Measurements from ENCODE around the gene SPATC1L.
"Not testable (repeated sequence)": the region's sequence is repeated elsewhere in the genome, so short reads cannot be mapped to it uniquely, and the experiment has no call there.

The SPATC1L gene

GRCh38 chr21:46187261-46187660, 3.0 kb upstream of the SPATC1L start:
- Histone ChIP-seq H3K9ac (ENCODE audit: low read length) (no peak overlapping the region), H3K4me1 (ENCODE audit: control insufficient read depth, low read depth, low read length) (peaks cover 2% of the 10 kb centered on the region), H3K79me2 (ENCODE audit: control insufficient read depth, insufficient read depth, low read length) (no peaks in the 10 kb centered on the region), H3K4me3 (ENCODE audit: low read length) (no peak overlapping the region), H4K8ac (ENCODE audit: low read depth, low read length) (no peak overlapping the region), H3K27ac (ENCODE audit: low read depth, low read length) (no peak overlapping the region), H3K4ac (ENCODE audit: low read depth, low read length) (no peak overlapping the region), H2BK15ac (replicated peaks; ENCODE audit: low read depth) (no peak overlapping the region), H2BK120ac (ENCODE audit: low read depth, low read length) (no peak overlapping the region), H3K56ac (ENCODE audit: low read length) (no peak overlapping the region), H3K4me2 (ENCODE audit: low read length) (no peak overlapping the region), H3K23ac (ENCODE audit: low read length) (no peak overlapping the region), H2BK5ac (ENCODE audit: low read length) (no peak overlapping the region), H3K18ac (ENCODE audit: low read length) (no peak overlapping the region), H3K36me3 (ENCODE audit: control insufficient read depth, insufficient read depth, low read length) (peaks cover 12% of the 10 kb centered on the region), H3K27me3 (ENCODE audit: insufficient read depth, low read length, poor library complexity) (no peaks in the 10 kb centered on the region), H2AK5ac (ENCODE audit: low read length) (no peak overlapping the region), H4K5ac (ENCODE audit: low read length) (no peak overlapping the region), H3K79me1 (ENCODE audit: low read length) (peaks cover 1% of the 10 kb centered on the region)
- no peak for DNase-seq
- no CpG with 5 or more reads among the region's 8 CpGs for WGBS (ENCODE audit: extremely low coverage, insufficient coverage, low lambda C conversion rate)

GRCh38 chr21:46185716-46186115, 1.5 kb upstream of the SPATC1L start:
- H3K36me3 ChIP-seq (ENCODE audit: control insufficient read depth, insufficient read depth, low read length), result peaks cover 9% of the 10 kb centered on the region
- no peak overlapping the region for H3K23ac ChIP-seq (ENCODE audit: low read length)
- no peak overlapping the region for H3K56ac ChIP-seq (ENCODE audit: low read length)
- no peak for DNase-seq
- H3K9ac ChIP-seq (ENCODE audit: low read length), result no peak overlapping the region
- H3K27ac ChIP-seq (ENCODE audit: low read depth, low read length), result no peak overlapping the region
- no peak overlapping the region for H3K4me3 ChIP-seq (ENCODE audit: low read length)
- H3K4ac ChIP-seq (ENCODE audit: low read depth, low read length), result no peak overlapping the region
- H3K4me2 ChIP-seq (ENCODE audit: low read length), result no peak overlapping the region
- no peak overlapping the region for H2BK5ac ChIP-seq (ENCODE audit: low read length)
- no peaks in the 10 kb centered on the region for H3K27me3 ChIP-seq (ENCODE audit: insufficient read depth, low read length, poor library complexity)
- no peak overlapping the region for H3K18ac ChIP-seq (ENCODE audit: low read length)
- H2AK5ac ChIP-seq (ENCODE audit: low read length), result no peak overlapping the region
- peaks cover 2% of the 10 kb centered on the region for H3K4me1 ChIP-seq (ENCODE audit: control insufficient read depth, low read depth, low read length)
- H4K8ac ChIP-seq (ENCODE audit: low read depth, low read length), result no peak overlapping the region
- H2BK120ac ChIP-seq (ENCODE audit: low read depth, low read length), result no peak overlapping the region
- no peak overlapping the region for H4K5ac ChIP-seq (ENCODE audit: low read length)
- H3K79me1 ChIP-seq (ENCODE audit: low read length), result peaks cover 1% of the 10 kb centered on the region
- no CpG with 5 or more reads among the region's 7 CpGs for WGBS (ENCODE audit: extremely low coverage, insufficient coverage, low lambda C conversion rate)
- no peak overlapping the region for H2BK15ac ChIP-seq (replicated peaks; ENCODE audit: low read depth)
- no peaks in the 10 kb centered on the region for H3K79me2 ChIP-seq (ENCODE audit: control insufficient read depth, insufficient read depth, low read length)

DNA sequence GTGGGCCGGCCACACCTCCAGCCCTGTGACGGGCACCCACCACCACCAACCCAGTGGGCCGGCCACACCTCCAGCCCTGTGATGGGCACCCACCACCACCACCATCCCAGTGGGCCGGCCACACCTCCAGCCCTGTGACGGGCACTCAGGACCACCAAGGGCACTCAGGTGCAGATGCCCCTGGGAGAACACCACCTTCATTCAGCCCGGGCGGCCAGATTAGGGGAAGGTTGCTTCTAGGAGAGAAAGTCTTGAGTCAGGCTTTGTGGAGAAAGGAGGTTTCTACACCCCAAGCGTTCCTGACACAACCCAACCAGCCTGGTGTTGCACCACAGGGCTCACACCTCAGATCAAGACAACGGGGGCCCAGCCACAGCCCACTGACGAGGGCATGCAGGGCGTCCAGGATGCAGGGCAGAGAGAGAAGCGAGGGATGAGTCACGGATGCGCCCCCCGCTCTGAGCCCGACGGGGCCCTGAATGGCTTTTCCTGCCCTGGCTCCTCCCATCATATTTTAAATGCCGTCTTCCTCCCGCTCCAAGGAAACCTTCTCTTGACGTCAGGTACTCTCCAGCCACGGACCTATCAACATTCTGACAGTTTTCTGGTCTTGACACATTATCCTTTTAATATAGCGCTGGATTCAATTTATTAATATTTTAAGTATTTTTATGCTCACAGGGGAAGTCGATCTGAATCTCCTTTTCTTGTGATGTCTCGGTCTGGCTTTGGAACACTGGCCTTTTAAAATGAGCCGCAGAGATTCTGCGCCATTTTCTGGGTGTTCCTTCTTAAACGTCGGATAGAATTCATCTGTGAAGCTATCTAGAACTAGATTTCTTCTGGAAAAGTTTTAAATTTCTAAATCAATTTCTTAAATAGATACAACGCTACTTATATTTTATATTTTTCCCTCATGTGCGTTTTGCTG, 631 bp upstream of the SPATC1L start:
- peaks cover 2% of the 10 kb centered on the region for H3K4me1 ChIP-seq (ENCODE audit: control insufficient read depth, low read depth, low read length)
- H2BK5ac ChIP-seq (ENCODE audit: low read length), result peak overlapping the region; percentile 54
- peak overlapping the region; percentile 4 for H3K27ac ChIP-seq (ENCODE audit: low read depth, low read length)
- H3K79me1 ChIP-seq (ENCODE audit: low read length), result peaks cover 1% of the 10 kb centered on the region
- H2BK120ac ChIP-seq (ENCODE audit: low read depth, low read length), result no peak overlapping the region
- peak overlapping the region; percentile 87 for H3K4me2 ChIP-seq (ENCODE audit: low read length)
- H2BK15ac ChIP-seq (replicated peaks; ENCODE audit: low read depth), result no peak overlapping the region
- H3K56ac ChIP-seq (ENCODE audit: low read length), result peak overlapping the region; percentile 86
- no peaks in the 10 kb centered on the region for H3K27me3 ChIP-seq (ENCODE audit: insufficient read depth, low read length, poor library complexity)
- H3K4me3 ChIP-seq (ENCODE audit: low read length), result peak overlapping the region; percentile 53
- no peaks in the 10 kb centered on the region for H3K79me2 ChIP-seq (ENCODE audit: control insufficient read depth, insufficient read depth, low read length)
- H4K8ac ChIP-seq (ENCODE audit: low read depth, low read length), result no peak overlapping the region
- no peak overlapping the region for H4K5ac ChIP-seq (ENCODE audit: low read length)
- H3K18ac ChIP-seq (ENCODE audit: low read length), result no peak overlapping the region
- H3K4ac ChIP-seq (ENCODE audit: low read depth, low read length), result no peak overlapping the region
- H3K23ac ChIP-seq (ENCODE audit: low read length), result no peak overlapping the region
- WGBS (ENCODE audit: extremely low coverage, insufficient coverage, low lambda C conversion rate), result no CpG with 5 or more reads among the region's 30 CpGs
- peak; percentile 99 for DNase-seq
- peaks cover 4% of the 10 kb centered on the region for H3K36me3 ChIP-seq (ENCODE audit: control insufficient read depth, insufficient read depth, low read length)
- no peak overlapping the region for H2AK5ac ChIP-seq (ENCODE audit: low read length)
- peak overlapping the region; percentile 78 for H3K9ac ChIP-seq (ENCODE audit: low read length)

DNA sequence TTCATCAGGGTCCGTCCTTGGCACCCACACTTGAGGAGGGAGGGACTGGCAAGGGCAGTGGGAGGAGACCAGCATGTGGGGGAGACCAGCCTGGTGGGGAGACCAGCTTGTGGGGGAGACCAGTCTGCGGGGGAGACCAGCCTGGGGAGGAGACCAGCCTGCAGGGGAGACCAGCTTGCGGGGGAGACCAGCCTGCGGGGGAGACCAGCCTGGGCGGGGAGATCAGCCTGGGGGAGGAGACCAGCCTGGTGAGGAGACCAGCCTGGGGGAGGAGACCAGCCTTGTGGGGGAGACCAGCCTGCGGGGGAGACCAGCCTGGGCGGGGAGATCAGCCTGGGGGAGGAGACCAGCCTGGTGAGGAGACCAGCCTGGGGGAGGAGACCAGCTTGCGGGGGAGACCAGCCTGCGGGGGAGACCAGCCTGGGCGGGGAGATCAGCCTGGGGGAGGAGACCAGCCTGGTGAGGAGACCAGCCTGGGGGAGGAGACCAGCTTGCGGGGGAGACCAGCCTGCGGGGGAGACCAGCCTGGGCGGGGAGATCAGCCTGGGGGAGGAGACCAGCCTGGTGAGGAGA, 836 bp downstream of the SPATC1L start:
- not testable (repeated sequence) for H3K36me3 ChIP-seq (ENCODE audit: control insufficient read depth, insufficient read depth, low read length); H2BK15ac ChIP-seq (replicated peaks; ENCODE audit: low read depth); H3K4ac ChIP-seq (ENCODE audit: low read depth, low read length); H4K5ac ChIP-seq (ENCODE audit: low read length); H3K56ac ChIP-seq (ENCODE audit: low read length); H3K4me1 ChIP-seq (ENCODE audit: control insufficient read depth, low read depth, low read length); DNase-seq; H4K8ac ChIP-seq (ENCODE audit: low read depth, low read length); H3K27ac ChIP-seq (ENCODE audit: low read depth, low read length); H2BK5ac ChIP-seq (ENCODE audit: low read length); H3K4me3 ChIP-seq (ENCODE audit: low read length); H3K18ac ChIP-seq (ENCODE audit: low read length); H2BK120ac ChIP-seq (ENCODE audit: low read depth, low read length); H3K79me2 ChIP-seq (ENCODE audit: control insufficient read depth, insufficient read depth, low read length); H3K79me1 ChIP-seq (ENCODE audit: low read length); H3K4me2 ChIP-seq (ENCODE audit: low read length); H3K23ac ChIP-seq (ENCODE audit: low read length); H3K27me3 ChIP-seq (ENCODE audit: insufficient read depth, low read length, poor library complexity)
- Histone ChIP-seq H2AK5ac (ENCODE audit: low read length) (peak overlapping the region; percentile 37), H3K9ac (ENCODE audit: low read length) (peak overlapping the region; percentile 92)
- WGBS (ENCODE audit: extremely low coverage, insufficient coverage, low lambda C conversion rate), result no CpG with 5 or more reads among the region's 13 CpGs

GRCh38 chr21:46182548-46183336, 1.5 kb downstream of the SPATC1L start:
- no peak overlapping the region for H2BK5ac ChIP-seq (ENCODE audit: low read length)
- no peak overlapping the region for H3K4me2 ChIP-seq (ENCODE audit: low read length)
- no peaks in the 10 kb centered on the region for H3K79me2 ChIP-seq (ENCODE audit: control insufficient read depth, insufficient read depth, low read length)
- no CpG with 5 or more reads among the region's 44 CpGs for WGBS (ENCODE audit: extremely low coverage, insufficient coverage, low lambda C conversion rate)
- H3K79me1 ChIP-seq (ENCODE audit: low read length), result peaks cover 3% of the 10 kb centered on the region
- no peak overlapping the region for H3K18ac ChIP-seq (ENCODE audit: low read length)
- no peak overlapping the region for H3K56ac ChIP-seq (ENCODE audit: low read length)
- H3K4ac ChIP-seq (ENCODE audit: low read depth, low read length), result no peak overlapping the region
- no peak for DNase-seq
- H3K27ac ChIP-seq (ENCODE audit: low read depth, low read length), result no peak overlapping the region
- no peaks in the 10 kb centered on the region for H3K27me3 ChIP-seq (ENCODE audit: insufficient read depth, low read length, poor library complexity)
- peak overlapping the region; percentile 9 for H3K9ac ChIP-seq (ENCODE audit: low read length)
- H3K36me3 ChIP-seq (ENCODE audit: control insufficient read depth, insufficient read depth, low read length), result peaks cover 1% of the 10 kb centered on the region
- H2AK5ac ChIP-seq (ENCODE audit: low read length), result peak overlapping the region; percentile 37
- H2BK120ac ChIP-seq (ENCODE audit: low read depth, low read length), result no peak overlapping the region
- H3K4me3 ChIP-seq (ENCODE audit: low read length), result no peak overlapping the region
- H4K5ac ChIP-seq (ENCODE audit: low read length), result no peak overlapping the region
- no peak overlapping the region for H4K8ac ChIP-seq (ENCODE audit: low read depth, low read length)
- H3K4me1 ChIP-seq (ENCODE audit: control insufficient read depth, low read depth, low read length), result no peaks in the 10 kb centered on the region
- no peak overlapping the region for H3K23ac ChIP-seq (ENCODE audit: low read length)
- no peak overlapping the region for H2BK15ac ChIP-seq (replicated peaks; ENCODE audit: low read depth)

Data from mesendoderm (in vitro differentiated cells).